ENCODE data around the gene SPATS2.

DNA sequence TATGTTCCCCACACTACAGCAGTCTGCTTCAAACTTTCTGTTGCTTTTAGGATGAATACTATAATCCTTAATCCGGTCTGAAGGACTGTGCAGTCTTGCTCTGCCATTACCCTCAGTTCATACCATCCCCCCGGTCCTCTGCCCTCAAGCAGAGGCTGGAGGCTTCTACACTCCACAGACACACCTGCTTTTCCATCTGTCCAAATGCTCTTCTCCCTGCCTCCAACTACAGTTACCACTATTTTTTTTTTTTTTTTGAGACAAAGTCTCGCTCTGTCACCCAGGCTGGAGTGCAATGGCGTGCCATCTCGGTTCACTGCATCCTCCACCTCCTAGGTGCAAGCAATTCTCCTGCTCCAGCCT, 152.3 kb downstream of the SPATS2 start:
- TF ChIP-seq CEBPB (IDR thresholded peaks at IDR 0.05; ENCODE audit: low read depth) (no peak), SIN3A (IDR thresholded peaks at IDR 0.05; ENCODE audit: low read depth) (no peak), CBX3 (IDR thresholded peaks at IDR 0.05; ENCODE audit: low read depth) (no peak), RAD21 (IDR thresholded peaks at IDR 0.05; ENCODE audit: low read depth) (no peak)
- TF ChIP-seq, protein P1, sequence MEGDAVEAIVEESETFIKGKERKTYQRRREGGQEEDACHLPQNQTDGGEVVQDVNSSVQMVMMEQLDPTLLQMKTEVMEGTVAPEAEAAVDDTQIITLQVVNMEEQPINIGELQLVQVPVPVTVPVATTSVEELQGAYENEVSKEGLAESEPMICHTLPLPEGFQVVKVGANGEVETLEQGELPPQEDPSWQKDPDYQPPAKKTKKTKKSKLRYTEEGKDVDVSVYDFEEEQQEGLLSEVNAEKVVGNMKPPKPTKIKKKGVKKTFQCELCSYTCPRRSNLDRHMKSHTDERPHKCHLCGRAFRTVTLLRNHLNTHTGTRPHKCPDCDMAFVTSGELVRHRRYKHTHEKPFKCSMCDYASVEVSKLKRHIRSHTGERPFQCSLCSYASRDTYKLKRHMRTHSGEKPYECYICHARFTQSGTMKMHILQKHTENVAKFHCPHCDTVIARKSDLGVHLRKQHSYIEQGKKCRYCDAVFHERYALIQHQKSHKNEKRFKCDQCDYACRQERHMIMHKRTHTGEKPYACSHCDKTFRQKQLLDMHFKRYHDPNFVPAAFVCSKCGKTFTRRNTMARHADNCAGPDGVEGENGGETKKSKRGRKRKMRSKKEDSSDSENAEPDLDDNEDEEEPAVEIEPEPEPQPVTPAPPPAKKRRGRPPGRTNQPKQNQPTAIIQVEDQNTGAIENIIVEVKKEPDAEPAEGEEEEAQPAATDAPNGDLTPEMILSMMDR (IDR thresholded peaks at IDR 0.05 in 2 of 3, conservative IDR thresholded peaks at IDR 0.05 in 1 of 3; ENCODE audit: borderline replicate concordance in 1 of 3, insufficient read depth in 1 of 3, low read depth in 2 of 3, low read length in 2 of 3), result no peak
